ENCODE data around the gene KIF1C.
A peak's percentile ranks its signal among the peaks of the same experiment; 100 is the strongest.

The KIF1C gene

GRCh38 chr17:4997302-4998026, at the start of gene KIF1C, which contains the start of gene INCA1:
KIF1C (plus strand) TSS chr17:4997950; CDS start chr17:5000247, 2,297 bp downstream.
INCA1 (minus strand) TSS chr17:4997522; CDS start chr17:4994437, 3,085 bp downstream.
- peak; percentile 77 to 93 (median 86) for DNase-seq

GRCh38 chr17:4948166-4948930, 49.4 kb upstream of the KIF1C start, which contains the start of gene PFN1:
PFN1 (minus strand) TSS chr17:4948530; CDS start chr17:4948394, 136 bp downstream.
- DNase-seq, result peak; percentile 75 to 93 (median 90)

DNA sequence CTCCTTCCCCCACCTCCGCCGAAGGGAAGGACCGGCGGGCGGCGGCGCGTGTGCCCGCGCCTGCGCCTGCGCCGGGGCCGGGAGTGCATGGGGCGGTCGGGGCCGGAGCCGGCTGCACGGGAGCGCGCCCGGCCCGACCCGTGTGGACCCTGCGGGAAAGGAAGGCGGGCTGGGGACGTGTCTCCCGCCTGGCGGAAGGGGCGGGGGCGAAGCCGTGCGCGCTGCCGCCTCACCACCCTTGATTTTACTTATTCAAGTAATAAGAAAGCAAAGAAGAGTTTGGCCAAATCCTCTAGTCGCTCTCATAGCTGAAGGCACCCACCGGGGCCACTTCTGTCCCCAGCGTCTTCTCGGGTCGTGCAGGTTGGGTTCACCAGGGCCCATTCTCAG, 48.8 kb upstream of the KIF1C start:
- DNase-seq, result peak; percentile 60 to 89 (median 77)

DNA sequence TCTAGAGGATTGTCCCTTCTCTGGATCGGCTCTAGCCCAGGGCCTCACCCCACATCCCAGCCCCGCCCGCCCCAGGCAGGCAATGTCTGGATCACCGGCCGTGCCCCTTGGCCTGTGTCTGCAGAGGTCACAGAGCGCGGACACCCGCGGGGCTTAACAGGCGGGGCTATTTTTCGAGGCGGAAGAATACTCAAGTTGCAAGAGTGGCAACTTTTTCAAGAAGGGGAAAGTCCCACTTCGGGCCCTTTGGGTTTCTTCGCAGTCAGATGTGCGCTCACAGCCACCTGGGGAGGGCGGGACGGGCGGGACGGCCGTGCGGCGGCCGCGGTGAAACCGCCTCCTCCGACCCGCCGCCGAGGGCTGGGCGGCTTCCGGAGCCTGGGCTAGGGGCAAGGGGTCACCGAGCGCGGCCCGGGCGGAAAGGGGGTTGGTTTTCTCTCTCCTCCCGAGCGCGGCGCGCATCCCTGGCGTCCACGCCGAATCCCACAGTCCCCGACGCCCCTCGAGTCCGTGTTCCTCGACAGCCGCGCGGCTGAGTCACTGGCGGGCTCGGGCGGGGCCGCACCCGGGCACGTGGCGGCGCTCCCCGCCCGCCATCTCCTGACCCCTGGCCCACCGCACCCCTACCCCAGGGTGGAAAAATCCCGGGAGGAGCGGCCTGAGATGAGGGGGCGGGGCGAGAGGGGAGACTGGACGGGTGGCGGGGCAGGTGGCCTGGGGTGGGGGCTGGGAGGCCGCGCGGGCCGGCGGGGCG, 48.3 kb upstream of the KIF1C start:
- DNase-seq, result peak; percentile 70 to 89 (median 79)

DNA sequence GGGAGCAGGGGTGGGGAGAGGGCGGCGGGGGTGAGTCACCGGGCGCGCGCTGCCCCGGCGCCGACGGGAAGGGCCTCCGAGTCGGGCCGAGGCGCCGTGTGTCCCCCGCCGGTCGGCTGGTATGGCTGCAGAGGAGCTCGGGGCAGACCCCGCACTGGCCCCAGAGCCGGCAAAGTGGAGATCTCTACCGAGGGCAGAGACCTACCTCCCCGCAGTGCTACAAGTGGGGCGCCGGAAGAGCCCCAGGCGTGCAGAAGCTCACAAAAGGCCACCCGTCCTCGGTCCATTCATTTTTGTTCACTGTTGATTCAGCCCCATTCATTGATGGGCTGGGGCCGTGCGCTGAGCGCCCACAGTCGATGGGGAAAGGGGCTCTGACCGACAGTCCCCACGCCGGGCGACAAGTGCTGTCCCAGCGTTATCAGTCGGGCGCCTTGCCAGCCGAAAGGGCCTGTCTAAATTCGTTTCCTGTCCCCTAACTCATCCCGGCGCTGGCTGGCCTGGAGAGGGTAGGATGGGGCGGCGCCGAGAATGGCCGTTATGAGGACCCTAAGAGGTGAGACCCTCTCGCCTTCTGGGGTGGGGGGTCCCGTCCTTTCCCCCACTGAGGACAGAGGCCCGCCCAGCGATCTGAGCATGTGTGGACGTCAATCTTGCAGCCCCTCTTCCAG, 47.5 kb upstream of the KIF1C start:
- DNase-seq, result peak in 2 of 6 experiments; percentile 18 to 34

DNA sequence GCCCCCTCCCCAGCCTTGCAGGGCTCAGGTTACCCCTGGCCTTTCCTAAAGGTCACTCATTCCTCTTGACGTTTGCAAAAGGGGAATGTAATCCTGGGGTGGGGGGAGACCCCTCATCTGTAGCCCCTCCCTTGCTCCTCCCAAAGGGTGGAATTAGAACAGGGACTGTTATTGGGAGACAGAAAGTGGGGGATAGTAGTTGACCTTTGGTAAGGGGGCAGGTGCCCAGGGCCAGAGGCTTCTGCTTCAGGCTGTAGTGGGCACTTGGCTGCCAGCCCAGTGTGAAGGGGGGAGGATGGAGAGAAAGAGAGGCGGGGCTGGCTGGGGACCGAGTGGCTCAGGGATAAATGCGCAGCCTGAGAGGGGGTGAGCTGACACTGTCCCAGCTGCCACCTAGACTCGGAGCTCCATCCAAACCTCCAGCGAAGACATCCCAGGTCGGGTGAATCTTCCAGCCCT, 47.0 kb upstream of the KIF1C start, which contains the start of gene ENO3:
Gene ENO3, plus strand, starts transcription at position 374 of the 459 bp plus-strand sequence. CDS start 711 bp downstream, outside the sequence.
- DNase-seq, result no peak

GRCh38 chr17:4951486-4951885, 46.3 kb upstream of the KIF1C start:
- no peak for DNase-seq

DNA sequence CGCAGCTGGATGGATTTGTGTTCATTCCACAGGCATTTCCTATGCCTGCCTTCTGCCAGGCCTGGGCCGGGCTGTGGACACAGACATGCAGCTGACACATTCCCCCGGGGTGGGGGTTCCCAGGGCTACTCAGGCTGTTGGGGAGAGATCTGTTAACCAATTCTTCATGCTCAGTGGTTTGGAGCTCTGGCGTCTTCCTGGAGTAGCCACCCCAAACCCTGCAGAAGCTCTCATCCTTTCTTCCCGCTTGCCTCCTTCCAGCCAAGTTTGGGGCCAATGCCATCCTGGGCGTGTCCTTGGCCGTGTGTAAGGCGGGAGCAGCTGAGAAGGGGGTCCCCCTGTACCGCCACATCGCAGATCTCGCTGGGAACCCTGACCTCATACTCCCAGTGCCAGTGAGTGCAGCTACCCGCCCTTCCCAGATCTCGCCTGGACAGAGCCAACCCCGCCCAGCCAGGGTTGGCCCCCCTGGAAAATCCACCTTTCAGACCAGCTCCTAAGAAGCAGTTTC, 44.2 kb upstream of the KIF1C start:
- no peak for DNase-seq

DNA sequence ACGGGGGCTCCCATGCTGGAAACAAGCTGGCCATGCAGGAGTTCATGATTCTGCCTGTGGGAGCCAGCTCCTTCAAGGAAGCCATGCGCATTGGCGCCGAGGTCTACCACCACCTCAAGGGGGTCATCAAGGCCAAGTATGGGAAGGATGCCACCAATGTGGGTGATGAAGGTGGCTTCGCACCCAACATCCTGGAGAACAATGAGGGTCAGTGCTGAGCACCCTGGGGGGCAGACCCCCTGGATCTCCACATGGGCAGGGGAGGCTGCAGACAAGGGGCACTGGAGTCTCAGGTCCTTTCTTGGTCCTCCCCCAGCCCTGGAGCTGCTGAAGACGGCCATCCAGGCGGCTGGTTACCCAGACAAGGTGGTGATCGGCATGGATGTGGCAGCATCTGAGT, 42.7 kb upstream of the KIF1C start:
- no peak for DNase-seq

- peak in 4 of 6 experiments; percentile 11 to 33 (median 17) for DNase-seq
Measured at GRCh38 chr17:4956493-4957061, 41.2 kb upstream of the KIF1C start.

DNA sequence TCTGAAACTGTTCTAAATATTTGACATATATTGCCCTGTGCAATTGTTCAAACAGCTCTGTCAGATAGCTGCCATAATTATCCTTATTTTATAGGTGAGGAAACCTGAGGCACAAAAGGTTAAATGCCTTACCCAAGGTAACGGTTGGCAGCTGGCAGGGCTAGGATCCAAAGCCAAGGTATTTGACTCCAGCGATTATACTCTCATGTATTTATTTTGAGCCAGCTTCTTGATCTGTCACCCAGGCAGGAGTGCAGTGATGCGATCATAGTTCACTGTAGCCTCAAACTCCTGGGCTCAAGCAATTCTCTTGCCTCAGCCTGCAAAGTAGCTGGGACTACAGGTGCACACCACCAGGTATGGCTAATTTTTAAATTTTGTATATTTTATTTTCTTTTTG, 39.6 kb upstream of the KIF1C start:
- DNase-seq, result no peak

DNA sequence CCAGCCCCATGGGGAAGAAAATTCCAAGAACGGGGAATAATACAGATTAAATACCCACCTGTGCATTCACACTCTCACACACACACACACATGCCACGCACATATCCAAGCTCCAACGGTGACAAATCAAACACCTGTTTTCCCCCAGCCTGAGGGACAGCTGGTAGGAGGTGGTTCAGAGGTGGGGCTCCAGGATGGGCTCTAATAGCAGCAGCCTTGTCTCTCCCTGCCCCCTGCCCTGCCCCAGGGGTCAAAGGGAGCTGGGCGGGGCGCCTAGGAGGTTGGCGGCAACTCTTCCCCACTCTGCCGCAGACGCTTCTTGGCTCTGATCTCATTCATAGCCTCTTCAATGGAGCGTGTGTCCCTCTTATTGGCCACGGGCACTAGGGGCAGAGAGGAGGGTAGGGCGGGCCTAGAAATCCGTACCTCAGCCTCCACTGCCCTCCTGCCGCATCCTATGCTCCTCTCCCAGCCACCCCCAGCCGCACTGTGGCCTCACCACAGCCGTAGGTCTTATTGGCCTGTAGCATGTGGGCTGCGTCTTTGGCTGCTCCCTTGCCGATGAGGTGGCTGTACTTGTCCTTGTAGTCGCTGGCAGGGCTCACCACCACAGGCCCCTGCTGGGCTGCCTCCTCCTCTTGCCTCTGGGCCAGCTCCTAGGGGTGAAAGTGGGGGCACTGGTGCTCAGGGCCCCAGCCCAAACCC, 38.3 kb upstream of the KIF1C start:
- no peak for DNase-seq

- DNase-seq, result no peak
Measured at GRCh38 chr17:4960279-4960922, 37.3 kb upstream of the KIF1C start.

DNA sequence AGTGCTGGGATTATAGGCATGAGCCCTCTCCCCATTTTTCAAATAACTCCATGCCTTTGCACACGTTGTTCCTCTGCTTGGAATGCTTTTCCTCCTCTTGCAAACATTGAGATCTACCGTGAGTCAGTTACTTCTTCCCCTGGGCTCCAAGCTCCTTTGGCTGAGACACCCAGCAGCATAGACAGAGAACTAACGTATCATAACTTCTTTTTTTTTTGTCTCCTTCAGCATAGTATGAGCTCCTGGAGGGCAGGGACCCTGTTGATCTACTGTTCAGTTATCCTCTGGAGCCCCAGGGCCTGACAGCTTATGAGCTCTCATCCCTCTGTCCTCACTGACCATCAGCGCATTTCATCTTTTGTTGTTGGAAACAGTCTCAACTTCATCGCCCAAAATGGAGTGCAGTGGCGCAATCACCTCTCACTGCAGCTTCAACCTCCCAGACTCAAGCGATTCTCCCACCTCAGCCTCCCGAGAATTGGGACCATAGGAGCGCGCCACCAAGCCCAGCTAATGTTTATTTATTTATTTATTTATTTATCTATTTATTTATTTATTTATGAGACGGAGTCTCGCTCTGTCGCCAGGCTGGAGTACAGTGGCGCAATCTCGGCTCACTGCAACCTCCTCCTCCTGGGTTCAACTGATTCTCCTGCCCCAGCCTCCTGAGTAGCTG, 32.3 kb upstream of the KIF1C start:
- DNase-seq, result no peak

GRCh38 chr17:4966844-4967538, 30.8 kb upstream of the KIF1C start:
- DNase-seq, result peak in 4 of 6 experiments; percentile 85 to 98 (median 96)

DNA sequence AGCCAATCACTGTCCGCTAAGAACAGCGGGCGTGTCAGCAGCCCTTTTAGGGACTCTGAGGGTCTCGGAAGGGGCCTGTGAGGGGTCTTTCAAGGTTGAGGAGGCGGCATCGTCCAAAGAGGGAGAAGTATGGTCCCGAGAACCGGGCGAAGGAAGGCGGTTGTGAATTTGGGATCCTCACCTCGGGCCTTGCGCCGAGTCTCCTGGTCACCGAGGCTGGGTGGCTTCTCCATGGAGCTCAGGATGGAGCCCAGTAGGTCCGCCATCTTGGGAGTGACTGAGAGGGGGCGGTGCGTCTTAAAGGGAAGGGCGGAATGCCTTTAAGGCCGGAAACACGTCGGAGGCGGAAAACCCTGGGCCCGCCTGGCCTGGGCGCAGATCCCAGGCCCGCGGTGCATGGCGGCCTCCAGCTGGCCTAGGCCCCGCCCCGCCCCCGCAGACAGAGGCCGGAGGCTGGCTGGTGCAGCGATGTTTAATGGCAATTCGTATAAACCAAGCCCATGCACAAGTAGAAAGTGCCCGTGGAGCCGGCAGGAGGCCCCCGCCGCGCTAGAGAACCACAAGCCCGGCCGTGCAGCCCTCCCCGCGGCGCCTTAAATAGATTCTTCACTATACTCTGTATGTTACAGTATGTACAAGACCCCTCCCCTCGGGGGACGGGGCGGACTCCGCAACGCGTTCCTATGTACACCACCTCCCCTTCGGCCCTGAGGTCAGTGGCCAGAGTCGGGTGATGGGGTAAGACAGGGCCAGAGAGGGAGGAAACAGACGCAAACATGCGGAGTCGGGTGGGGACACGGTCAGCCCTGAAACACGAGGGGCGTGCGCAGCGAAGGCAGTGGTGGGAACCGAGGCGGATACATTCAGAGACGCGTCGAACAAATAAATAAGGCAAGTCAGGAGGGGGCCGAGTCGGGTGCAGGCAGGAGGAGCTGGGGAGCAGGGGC, 29.9 kb upstream of the KIF1C start, which contains the start of gene SPAG7:
Gene SPAG7, minus strand, starts transcription at position 279 of the 947 bp plus-strand sequence. Its CDS starts 13 bp downstream, at position 266.
- peak; percentile 85 to 99 (median 98) for DNase-seq

GRCh38 chr17:4968486-4969046, 29.2 kb upstream of the KIF1C start:
- no peak for DNase-seq
